Ovary (tissue), 3 donors: ENCODE data around the gene RFTN2.
"Not testable (repeated sequence)": the region's sequence is repeated elsewhere in the genome, so short reads cannot be mapped to it uniquely, and the experiment has no call there.

Experiments used
- CTCF ChIP-seq, 3 donors: fragments of 450-650 bp in 2 of 3; fragments of 200-600 bp in 1 of 3; IDR thresholded peaks; one replicate each; pipeline versions ENCODE4 v1.5.1 to v1.8.0; 2016 to 2022; ENCODE audit warnings: antibody characterized with exemption in 3 of 3, mild to moderate bottlenecking in 1 of 3
- POLR2A ChIP-seq: fragments of 450-650 bp; IDR thresholded peaks from one replicate; pipeline ENCODE4 v1.6.1; 2017; ENCODE audit warnings: antibody characterized with exemption, mild to moderate bottlenecking, moderate library complexity
- donor health status: DM: no; HTN: no; CAD: no.

- not testable (repeated sequence) for TF ChIP-seq POLR2A; CTCF (IDR thresholded peaks at IDR 0.05)
These were observed 19.8 kb upstream of the RFTN2 start for GRCh38 chr2:197695206-197695605.
